NCI-H526 treated with DMSO at 0.1 percent for 48 hours (cell line): ENCODE data around the gene COMP.
"Not testable (repeated sequence)": the region's sequence is repeated elsewhere in the genome, so short reads cannot be mapped to it uniquely, and the experiment has no call there.

Experiments used
- DNase-seq: peaks from one replicate; lab custom pipeline; 2025; lab: John Stamatoyannopoulos, UW

Gene COMP

GRCh38 chr19:18790566-18791314 is at the start of gene COMP:
COMP (minus strand) TSS chr19:18791305; CDS start chr19:18791269, 36 bp downstream.
- no peak for DNase-seq

- DNase-seq = no peak
Measured at GRCh38 chr19:18840288-18841267, 49.5 kb upstream of the COMP start.

- no peak for DNase-seq
Measured at GRCh38 chr19:18839465-18840287, 48.6 kb upstream of the COMP start.

- no peak for DNase-seq
Measured at GRCh38 chr19:18834644-18834984, 43.5 kb upstream of the COMP start.

- DNase-seq = no peak
Measured at GRCh38 chr19:18833849-18834643, 42.9 kb upstream of the COMP start.

- no peak for DNase-seq
Measured at GRCh38 chr19:18833141-18833476, 42.0 kb upstream of the COMP start.

- DNase-seq = no peak
Measured at GRCh38 chr19:18832306-18833140, 41.4 kb upstream of the COMP start.

- DNase-seq = peak; percentile 65
Measured at GRCh38 chr19:18831524-18832305, 40.6 kb upstream of the COMP start, which contains the start of gene UPF1. UPF1 (plus strand) TSS chr19:18831959; CDS start chr19:18832210, 251 bp downstream.

- DNase-seq = no peak
Measured at GRCh38 chr19:18830488-18830887, 39.4 kb upstream of the COMP start.

- no peak for DNase-seq
Measured at GRCh38 chr19:18828786-18829185, 37.7 kb upstream of the COMP start.

- no peak for DNase-seq
Measured at GRCh38 chr19:18817574-18817973, 26.5 kb upstream of the COMP start.

- not testable (repeated sequence) for DNase-seq
Measured at GRCh38 chr19:18816645-18817044, 25.5 kb upstream of the COMP start.

- no peak for DNase-seq
Measured at GRCh38 chr19:18815673-18816072, 24.6 kb upstream of the COMP start.

GRCh38 chr19:18814063-18814462 is 23.0 kb upstream of the COMP start:
- DNase-seq = no peak

GRCh38 chr19:18811638-18812037 is 20.5 kb upstream of the COMP start:
- DNase-seq = not testable (repeated sequence)

- DNase-seq = no peak
Measured at GRCh38 chr19:18809149-18809868, 18.2 kb upstream of the COMP start.

GRCh38 chr19:18807861-18808331 is 16.8 kb upstream of the COMP start:
- DNase-seq = no peak

- DNase-seq = no peak
Measured at GRCh38 chr19:18804643-18805042, 13.5 kb upstream of the COMP start.

GRCh38 chr19:18804139-18804601 is 13.1 kb upstream of the COMP start:
- DNase-seq = no peak
